Loucy (cell line): ENCODE results near the gene MBNL3.

Source experiments
- EZH2phosphoT487 ChIP-seq: fragments of 200-600 bp; IDR thresholded peaks from 2 replicates; pipeline ENCODE4 v1.6.1; 2018; ENCODE audit warnings: antibody characterized with exemption, mild to moderate bottlenecking, moderate library complexity, borderline replicate concordance
- TF ChIP-seq, protein P1 (sequence below): fragments of 200-600 bp; sonication (generic); conservative IDR thresholded peaks from 2 replicates; pipeline ENCODE4 v1.5.1; 2014; ENCODE audit warnings: mild to moderate bottlenecking, antibody characterized with exemption, low read length

DNA sequence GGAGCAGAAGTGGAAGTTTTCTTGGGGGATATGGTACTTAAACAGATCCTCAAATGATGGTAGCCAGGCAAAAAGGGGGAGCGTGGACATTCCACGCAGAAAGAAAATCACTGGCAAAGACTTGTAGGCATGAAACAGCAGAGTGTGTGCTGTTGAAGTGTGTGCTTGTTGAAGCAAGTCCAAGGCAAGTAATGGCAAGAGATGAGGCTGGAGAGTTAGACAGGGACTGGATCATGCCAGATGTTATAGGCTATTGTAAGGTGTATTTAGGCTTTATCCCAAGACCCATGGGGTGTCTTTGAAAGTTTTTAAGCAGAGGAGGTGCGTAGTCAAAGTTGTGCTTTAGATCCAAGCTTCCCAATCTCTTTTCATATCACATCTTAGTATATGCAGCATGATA lies 124.5 kb downstream of the MBNL3 start:
- TF ChIP-seq, protein P1, sequence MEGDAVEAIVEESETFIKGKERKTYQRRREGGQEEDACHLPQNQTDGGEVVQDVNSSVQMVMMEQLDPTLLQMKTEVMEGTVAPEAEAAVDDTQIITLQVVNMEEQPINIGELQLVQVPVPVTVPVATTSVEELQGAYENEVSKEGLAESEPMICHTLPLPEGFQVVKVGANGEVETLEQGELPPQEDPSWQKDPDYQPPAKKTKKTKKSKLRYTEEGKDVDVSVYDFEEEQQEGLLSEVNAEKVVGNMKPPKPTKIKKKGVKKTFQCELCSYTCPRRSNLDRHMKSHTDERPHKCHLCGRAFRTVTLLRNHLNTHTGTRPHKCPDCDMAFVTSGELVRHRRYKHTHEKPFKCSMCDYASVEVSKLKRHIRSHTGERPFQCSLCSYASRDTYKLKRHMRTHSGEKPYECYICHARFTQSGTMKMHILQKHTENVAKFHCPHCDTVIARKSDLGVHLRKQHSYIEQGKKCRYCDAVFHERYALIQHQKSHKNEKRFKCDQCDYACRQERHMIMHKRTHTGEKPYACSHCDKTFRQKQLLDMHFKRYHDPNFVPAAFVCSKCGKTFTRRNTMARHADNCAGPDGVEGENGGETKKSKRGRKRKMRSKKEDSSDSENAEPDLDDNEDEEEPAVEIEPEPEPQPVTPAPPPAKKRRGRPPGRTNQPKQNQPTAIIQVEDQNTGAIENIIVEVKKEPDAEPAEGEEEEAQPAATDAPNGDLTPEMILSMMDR = no peak
- TF ChIP-seq EZH2phosphoT487 = no peak
